Lower leg skin (tissue), 3 donors: ENCODE measurements around the gene WWOX.

Experiments
- POLR2A ChIP-seq, 2 donors: fragments of 450-650 bp; IDR thresholded peaks; one replicate each; pipeline ENCODE4 v1.6.1; 2016 to 2017; ENCODE audit warnings: antibody characterized with exemption in 2 of 2, mild to moderate bottlenecking in 1 of 2, moderate library complexity in 1 of 2
- TF ChIP-seq, protein P1 (sequence below), 3 donors: fragments of 450-650 bp; IDR thresholded peaks; one replicate each; pipeline ENCODE4 v1.5.1; 2016; ENCODE audit warnings: antibody characterized with exemption in 3 of 3, mild to moderate bottlenecking in 3 of 3, moderate library complexity in 2 of 3

DNA sequence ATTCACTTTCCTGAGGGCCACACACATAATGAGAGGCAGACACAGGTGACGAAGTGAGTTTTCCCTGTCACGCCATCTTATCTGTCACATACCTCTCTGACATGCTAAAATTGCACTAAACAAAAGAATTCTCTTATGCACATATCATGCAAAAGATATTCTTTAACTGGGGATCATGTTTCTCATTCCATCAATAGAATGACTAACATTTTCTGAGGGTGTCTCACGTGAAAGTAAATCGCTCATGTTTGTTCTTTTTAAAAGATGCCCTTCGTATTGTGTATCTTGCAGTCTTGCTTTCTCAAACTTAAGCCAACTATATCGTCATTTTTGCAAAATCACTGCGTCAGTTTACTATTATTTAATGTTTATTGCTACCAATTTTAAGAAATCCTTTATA, 306.4 kb downstream of the WWOX start:
- TF ChIP-seq, protein P1, sequence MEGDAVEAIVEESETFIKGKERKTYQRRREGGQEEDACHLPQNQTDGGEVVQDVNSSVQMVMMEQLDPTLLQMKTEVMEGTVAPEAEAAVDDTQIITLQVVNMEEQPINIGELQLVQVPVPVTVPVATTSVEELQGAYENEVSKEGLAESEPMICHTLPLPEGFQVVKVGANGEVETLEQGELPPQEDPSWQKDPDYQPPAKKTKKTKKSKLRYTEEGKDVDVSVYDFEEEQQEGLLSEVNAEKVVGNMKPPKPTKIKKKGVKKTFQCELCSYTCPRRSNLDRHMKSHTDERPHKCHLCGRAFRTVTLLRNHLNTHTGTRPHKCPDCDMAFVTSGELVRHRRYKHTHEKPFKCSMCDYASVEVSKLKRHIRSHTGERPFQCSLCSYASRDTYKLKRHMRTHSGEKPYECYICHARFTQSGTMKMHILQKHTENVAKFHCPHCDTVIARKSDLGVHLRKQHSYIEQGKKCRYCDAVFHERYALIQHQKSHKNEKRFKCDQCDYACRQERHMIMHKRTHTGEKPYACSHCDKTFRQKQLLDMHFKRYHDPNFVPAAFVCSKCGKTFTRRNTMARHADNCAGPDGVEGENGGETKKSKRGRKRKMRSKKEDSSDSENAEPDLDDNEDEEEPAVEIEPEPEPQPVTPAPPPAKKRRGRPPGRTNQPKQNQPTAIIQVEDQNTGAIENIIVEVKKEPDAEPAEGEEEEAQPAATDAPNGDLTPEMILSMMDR (IDR thresholded peaks at IDR 0.05), result no peak
- no peak for TF ChIP-seq POLR2A (IDR thresholded peaks at IDR 0.05)
